ENCODE data around the gene ITGAX.

DNA sequence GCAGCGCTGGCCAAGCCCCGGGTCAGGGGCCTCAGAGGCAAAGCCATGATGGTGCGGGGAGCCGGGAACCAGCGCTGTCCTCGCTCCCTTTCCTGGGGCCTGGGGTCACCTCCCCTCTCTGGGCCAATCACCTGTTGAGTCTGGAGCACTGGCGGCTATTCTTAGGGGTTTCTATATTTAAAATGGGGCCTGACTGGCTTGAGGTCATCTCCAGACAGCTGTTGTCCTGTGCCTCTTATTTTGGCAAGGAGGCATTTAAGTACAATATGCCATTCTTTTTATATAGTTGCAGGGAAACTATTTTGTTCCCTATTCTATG, 73.3 kb downstream of the ITGAX start, which contains the start of gene COX6A2:
- TF ChIP-seq, protein P1, sequence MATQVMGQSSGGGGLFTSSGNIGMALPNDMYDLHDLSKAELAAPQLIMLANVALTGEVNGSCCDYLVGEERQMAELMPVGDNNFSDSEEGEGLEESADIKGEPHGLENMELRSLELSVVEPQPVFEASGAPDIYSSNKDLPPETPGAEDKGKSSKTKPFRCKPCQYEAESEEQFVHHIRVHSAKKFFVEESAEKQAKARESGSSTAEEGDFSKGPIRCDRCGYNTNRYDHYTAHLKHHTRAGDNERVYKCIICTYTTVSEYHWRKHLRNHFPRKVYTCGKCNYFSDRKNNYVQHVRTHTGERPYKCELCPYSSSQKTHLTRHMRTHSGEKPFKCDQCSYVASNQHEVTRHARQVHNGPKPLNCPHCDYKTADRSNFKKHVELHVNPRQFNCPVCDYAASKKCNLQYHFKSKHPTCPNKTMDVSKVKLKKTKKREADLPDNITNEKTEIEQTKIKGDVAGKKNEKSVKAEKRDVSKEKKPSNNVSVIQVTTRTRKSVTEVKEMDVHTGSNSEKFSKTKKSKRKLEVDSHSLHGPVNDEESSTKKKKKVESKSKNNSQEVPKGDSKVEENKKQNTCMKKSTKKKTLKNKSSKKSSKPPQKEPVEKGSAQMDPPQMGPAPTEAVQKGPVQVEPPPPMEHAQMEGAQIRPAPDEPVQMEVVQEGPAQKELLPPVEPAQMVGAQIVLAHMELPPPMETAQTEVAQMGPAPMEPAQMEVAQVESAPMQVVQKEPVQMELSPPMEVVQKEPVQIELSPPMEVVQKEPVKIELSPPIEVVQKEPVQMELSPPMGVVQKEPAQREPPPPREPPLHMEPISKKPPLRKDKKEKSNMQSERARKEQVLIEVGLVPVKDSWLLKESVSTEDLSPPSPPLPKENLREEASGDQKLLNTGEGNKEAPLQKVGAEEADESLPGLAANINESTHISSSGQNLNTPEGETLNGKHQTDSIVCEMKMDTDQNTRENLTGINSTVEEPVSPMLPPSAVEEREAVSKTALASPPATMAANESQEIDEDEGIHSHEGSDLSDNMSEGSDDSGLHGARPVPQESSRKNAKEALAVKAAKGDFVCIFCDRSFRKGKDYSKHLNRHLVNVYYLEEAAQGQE (IDR thresholded peaks at IDR 0.05; ENCODE audit: low read depth, low read length) = no peak
- TF ChIP-seq, protein P2, sequence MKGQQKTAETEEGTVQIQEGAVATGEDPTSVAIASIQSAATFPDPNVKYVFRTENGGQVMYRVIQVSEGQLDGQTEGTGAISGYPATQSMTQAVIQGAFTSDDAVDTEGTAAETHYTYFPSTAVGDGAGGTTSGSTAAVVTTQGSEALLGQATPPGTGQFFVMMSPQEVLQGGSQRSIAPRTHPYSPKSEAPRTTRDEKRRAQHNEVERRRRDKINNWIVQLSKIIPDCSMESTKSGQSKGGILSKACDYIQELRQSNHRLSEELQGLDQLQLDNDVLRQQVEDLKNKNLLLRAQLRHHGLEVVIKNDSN (IDR thresholded peaks at IDR 0.05; ENCODE audit: borderline replicate concordance, extremely low read length, insufficient read depth, low read depth, low read length) = no peak
- TF ChIP-seq, protein P3, sequence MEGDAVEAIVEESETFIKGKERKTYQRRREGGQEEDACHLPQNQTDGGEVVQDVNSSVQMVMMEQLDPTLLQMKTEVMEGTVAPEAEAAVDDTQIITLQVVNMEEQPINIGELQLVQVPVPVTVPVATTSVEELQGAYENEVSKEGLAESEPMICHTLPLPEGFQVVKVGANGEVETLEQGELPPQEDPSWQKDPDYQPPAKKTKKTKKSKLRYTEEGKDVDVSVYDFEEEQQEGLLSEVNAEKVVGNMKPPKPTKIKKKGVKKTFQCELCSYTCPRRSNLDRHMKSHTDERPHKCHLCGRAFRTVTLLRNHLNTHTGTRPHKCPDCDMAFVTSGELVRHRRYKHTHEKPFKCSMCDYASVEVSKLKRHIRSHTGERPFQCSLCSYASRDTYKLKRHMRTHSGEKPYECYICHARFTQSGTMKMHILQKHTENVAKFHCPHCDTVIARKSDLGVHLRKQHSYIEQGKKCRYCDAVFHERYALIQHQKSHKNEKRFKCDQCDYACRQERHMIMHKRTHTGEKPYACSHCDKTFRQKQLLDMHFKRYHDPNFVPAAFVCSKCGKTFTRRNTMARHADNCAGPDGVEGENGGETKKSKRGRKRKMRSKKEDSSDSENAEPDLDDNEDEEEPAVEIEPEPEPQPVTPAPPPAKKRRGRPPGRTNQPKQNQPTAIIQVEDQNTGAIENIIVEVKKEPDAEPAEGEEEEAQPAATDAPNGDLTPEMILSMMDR (IDR thresholded peaks at IDR 0.05 in 2 of 3, conservative IDR thresholded peaks at IDR 0.05 in 1 of 3; ENCODE audit: control insufficient read depth in 2 of 3, extremely low read depth in 1 of 3, insufficient read depth in 1 of 3, low read depth in 3 of 3, low read length in 3 of 3) = no peak
- no peak for TF ChIP-seq HDGF (IDR thresholded peaks at IDR 0.05)
- no peak for TF ChIP-seq RCOR1 (conservative IDR thresholded peaks at IDR 0.05; ENCODE audit: low read depth, low read length)
- no peak for TF ChIP-seq POLR2AphosphoS5 (IDR thresholded peaks at IDR 0.05; ENCODE audit: low read length)
- no peak for TF ChIP-seq BHLHE40 (IDR thresholded peaks at IDR 0.05; ENCODE audit: borderline replicate concordance in 1 of 2, low read depth in 2 of 2, low read length in 1 of 2)
- TF ChIP-seq ESRRA (IDR thresholded peaks at IDR 0.05; ENCODE audit: low read length) = no peak
- TF ChIP-seq EZH2 (IDR thresholded peaks at IDR 0.05; ENCODE audit: borderline replicate concordance, control insufficient read depth, low read depth, low read length) = no peak
- TF ChIP-seq, protein P4, sequence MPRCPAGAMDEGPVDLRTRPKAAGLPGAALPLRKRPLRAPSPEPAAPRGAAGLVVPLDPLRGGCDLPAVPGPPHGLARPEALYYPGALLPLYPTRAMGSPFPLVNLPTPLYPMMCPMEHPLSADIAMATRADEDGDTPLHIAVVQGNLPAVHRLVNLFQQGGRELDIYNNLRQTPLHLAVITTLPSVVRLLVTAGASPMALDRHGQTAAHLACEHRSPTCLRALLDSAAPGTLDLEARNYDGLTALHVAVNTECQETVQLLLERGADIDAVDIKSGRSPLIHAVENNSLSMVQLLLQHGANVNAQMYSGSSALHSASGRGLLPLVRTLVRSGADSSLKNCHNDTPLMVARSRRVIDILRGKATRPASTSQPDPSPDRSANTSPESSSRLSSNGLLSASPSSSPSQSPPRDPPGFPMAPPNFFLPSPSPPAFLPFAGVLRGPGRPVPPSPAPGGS (IDR thresholded peaks at IDR 0.05; ENCODE audit: borderline replicate concordance, insufficient read depth, low read depth, low read length, poor library complexity, severe bottlenecking) = no peak
- TF ChIP-seq SUZ12 (IDR thresholded peaks at IDR 0.05; ENCODE audit: unreplicated experiment) = no peak

Measured in GM12878 (cell line).